NCI-H345 treated with DMSO at 0.1 percent for 48 hours (cell line): ENCODE results near the gene RAB11A.

Source experiments
- DNase-seq: peaks from one replicate; lab custom pipeline; 2025; ENCODE audit not compliant: unreplicated experiment; lab: John Stamatoyannopoulos, UW

The RAB11A gene

GRCh38 chr15:65937054-65937453 is 67.8 kb downstream of the RAB11A start:
- no peak for DNase-seq

- DNase-seq = no peak
Observed at GRCh38 chr15:65937476-65937875, 68.2 kb downstream of the RAB11A start.

GRCh38 chr15:65938604-65939003 is 69.3 kb downstream of the RAB11A start:
- no peak for DNase-seq

GRCh38 chr15:65939901-65940617 is 70.8 kb downstream of the RAB11A start:
- DNase-seq = peak; percentile 48

- DNase-seq = no peak
Observed at GRCh38 chr15:65940618-65940909, 71.3 kb downstream of the RAB11A start.
